ENCODE measurements around the gene MPP3.
"Not testable (repeated sequence)": the region's sequence is repeated elsewhere in the genome, so short reads cannot be mapped to it uniquely, and the experiment has no call there.

Gene MPP3

GRCh38 chr17:43805117-43805516, 27.8 kb downstream of the MPP3 start:
- DNase-seq (ENCODE audit: low spot score), result no peak
- no peak for TF ChIP-seq CTCF (IDR thresholded peaks at IDR 0.05)
- no peak overlapping the region for H3K4me3 ChIP-seq
- H3K27ac ChIP-seq, result no peak overlapping the region

- Histone ChIP-seq H3K4me3 (no peak overlapping the region), H3K27ac (no peak overlapping the region)
- DNase-seq (ENCODE audit: low spot score), result no peak
- TF ChIP-seq CTCF (IDR thresholded peaks at IDR 0.05), result no peak
Measured at GRCh38 chr17:43803758-43804157, 29.2 kb downstream of the MPP3 start.

- TF ChIP-seq CTCF (IDR thresholded peaks at IDR 0.05), result no peak
- DNase-seq (ENCODE audit: low spot score), result no peak
- no peak overlapping the region for H3K27ac ChIP-seq
- no peak overlapping the region for H3K4me3 ChIP-seq
Measured at GRCh38 chr17:43801844-43802243, 31.1 kb downstream of the MPP3 start.

- TF ChIP-seq CTCF (IDR thresholded peaks at IDR 0.05), result no peak
- Histone ChIP-seq H3K4me3 (no peak overlapping the region), H3K27ac (no peak overlapping the region)
- no peak for DNase-seq (ENCODE audit: low spot score)
Measured at GRCh38 chr17:43800736-43801135, 32.2 kb downstream of the MPP3 start.

- DNase-seq (ENCODE audit: low spot score), result no peak
- Histone ChIP-seq H3K27ac (no peak overlapping the region), H3K4me3 (no peak overlapping the region)
- no peak for TF ChIP-seq CTCF (IDR thresholded peaks at IDR 0.05)
Measured at GRCh38 chr17:43799047-43799446, 33.9 kb downstream of the MPP3 start.

GRCh38 chr17:43798024-43798423, 34.9 kb downstream of the MPP3 start:
- H3K4me3 ChIP-seq; DNase-seq (ENCODE audit: low spot score); H3K27ac ChIP-seq: not testable (repeated sequence)

GRCh38 chr17:43792668-43793067, 40.3 kb downstream of the MPP3 start:
- H3K27ac ChIP-seq; DNase-seq (ENCODE audit: low spot score); H3K4me3 ChIP-seq: not testable (repeated sequence)

- no peak for TF ChIP-seq CTCF (IDR thresholded peaks at IDR 0.05)
- H3K4me3 ChIP-seq, result no peak overlapping the region
- no peak for DNase-seq (ENCODE audit: low spot score)
- H3K27ac ChIP-seq, result no peak overlapping the region
Measured at GRCh38 chr17:43791589-43791988, 41.4 kb downstream of the MPP3 start.

Data from coronary artery (tissue), 2 donors.